NCI-H748 treated with DMSO at 0.1 percent for 48 hours (cell line): ENCODE results near the gene TP53I13.

Experiments
- DNase-seq: peaks from one replicate; lab custom pipeline; 2025; lab: John Stamatoyannopoulos, UW

The TP53I13 gene

DNA sequence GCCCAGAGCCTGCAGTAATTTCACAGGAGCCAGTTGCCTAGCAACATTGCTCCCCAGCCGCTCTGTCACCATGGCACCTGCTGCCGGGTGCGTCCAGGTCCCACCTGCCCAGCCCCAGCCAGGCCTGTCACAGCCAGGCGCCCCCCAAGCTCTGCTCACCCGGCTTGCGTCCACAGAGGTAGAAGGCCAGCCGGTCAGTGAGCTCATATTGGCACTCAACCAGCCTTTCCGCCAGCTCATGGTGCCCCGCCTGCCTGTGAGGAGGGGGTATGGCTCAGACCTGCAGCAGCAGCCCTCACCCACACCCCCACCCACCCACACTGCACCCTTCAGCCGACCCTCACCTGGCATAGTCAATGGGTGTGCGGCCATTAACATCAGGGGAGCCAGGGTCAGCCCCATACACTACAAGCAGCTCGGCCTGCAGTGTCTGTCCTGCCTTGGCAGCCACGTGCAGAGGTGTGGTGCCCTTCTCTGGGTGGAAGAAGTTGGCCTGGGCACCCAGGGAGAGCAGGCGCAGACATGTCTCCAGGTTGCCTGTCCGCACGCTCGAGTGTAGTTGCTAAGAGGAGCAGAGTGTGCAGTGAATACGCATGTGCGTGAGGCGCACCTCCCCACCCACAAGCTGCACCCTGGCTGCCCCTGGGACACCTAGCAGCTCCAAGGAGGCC, 13.2 kb downstream of the TP53I13 start:
- peak; percentile 29 for DNase-seq

DNA sequence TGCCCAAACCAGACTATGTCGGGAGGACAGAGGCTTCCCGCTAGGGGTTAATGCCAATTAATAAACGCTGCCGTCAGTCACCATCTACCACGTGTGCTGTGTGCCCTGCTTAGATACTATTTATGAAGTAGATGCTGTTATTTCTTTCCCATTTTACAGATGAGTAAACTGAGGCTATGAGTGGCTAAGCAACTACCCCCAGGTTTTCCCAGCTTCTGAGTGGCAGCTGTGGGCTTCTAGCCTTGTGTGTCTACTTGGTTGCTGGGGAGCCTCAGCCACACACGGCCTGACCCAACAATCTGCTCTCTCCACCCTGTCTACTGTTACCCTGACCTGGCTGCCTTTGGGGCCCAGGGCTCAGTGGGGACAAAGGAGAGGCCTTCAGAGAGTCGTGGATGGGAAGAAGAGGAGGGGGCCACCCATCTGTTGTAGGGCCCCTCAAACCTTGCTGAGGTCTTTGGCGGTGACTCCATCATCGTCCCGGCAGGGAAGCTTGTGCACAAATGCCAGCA, 13.8 kb downstream of the TP53I13 start:
- DNase-seq: no peak

DNA sequence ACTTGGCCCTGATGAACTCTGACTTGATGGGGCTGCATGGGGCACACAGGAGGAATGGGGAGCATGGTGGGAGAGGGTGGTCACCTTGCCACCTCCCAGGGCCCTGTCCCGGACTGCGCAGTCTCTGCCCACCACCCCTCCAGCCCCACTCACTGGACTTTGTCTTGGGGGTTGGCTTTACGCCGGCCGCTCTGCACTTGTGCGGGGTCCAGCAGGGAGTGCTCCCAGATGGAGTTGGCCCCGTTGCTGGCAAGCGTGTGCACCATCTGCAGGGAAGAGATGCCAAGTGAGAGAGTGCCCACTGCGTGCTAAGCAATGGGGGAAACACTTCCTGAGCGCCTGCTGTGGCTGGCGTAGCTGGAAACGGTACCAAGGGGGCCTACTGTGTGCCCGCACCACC, 14.3 kb downstream of the TP53I13 start:
- DNase-seq: no peak

GRCh38 chr17:29583324-29584248, 15.1 kb downstream of the TP53I13 start:
- DNase-seq: no peak

DNA sequence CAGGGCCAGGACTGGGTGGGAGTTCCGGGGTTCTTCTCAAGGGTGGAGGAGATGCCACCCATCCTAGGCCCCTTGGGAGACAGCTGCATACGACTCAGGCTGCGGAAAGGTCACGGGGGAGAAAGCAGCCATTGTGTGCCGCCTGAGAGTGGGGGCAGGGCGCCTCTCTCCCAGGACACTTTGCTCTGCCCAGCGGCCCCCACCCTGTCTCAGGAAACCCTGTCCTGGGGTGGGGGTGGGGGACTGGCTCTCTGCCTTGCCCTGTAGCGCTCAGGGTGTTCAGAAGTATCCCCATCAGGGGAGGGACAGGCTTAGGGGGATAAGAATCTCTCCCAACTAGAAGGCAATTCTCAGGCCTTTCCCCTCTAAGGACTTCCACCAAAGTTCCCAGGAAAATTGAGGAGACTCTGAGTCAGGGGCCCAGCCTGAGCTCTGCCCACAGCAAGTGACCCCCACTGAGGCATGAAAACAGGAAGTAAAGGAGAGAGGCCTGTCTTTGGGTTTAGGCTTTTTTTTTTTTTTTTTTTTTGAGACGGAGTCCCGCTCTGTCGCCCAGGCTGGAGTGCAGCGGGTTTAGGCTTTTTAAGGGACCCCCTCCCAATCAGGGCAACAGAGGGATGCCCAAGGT, 16.1 kb downstream of the TP53I13 start:
- no peak for DNase-seq

DNA sequence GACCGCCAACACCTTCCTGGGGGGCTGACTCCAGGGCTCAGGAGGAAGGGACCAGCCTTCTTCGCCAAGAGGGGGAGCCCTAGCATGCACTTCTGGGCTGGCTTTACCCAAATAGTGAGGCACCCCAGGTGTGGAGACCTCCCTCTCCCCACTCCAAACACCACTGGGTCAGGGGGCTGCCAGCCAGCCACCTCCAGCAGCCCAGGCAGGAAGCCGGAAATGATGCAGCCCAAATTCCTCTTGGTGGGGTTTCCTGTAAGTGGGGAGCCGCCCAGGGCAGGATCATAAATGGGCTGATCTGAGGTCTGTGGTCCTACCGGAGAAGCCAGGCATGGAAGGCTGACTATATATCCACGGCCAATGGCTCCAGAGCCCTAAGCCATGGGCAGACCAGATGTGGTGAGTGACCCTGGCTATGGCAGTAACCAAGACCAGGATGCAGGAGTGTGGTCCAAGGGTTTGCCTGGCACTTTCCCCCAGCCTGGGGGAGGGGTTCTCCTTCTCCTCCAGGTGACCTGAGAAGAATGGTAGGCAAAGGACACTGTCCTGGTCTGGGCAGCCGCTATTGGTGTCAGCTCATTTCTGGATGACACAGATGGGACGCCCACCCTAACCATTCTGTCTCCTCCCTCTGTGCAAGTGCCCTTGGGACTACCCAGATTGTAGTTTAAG, 16.7 kb downstream of the TP53I13 start:
- no peak for DNase-seq

DNA sequence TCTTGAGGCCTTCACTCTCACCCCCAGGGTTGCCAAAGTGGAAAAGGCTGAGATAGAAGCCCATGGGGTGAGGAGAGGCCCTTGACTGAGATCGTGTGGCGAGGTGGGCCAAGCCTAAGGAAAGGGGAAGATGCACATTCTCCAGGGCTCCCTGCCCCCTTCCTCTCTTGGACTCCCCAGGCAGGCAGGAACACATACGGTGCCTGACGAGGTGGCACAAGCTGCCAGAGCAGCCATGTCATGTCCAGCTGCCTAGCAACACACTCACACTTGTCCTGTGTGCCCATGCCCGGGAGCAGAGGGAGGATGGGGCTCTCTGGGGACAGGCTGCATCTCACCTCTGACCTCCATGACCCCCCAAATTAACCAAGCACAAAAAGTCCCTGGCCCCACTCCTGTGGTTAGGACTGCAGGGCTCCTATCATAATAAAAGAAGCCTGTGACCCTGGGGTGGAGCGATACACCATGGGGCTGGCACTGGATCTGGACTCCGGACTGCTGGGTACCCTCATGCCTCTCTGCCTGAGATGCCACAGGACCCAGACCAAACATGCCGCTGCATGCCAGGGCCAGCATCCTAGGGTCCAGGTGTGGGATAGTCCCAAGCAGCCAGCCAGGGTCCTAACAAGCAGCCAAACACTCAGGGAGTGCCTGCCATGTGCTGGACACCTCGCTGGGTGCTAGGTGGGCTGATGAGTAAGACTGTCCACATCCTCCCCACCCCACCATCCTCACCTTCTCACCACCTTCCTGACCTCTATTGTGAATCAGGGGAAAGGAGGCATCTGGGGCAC, 18.4 kb downstream of the TP53I13 start:
- no peak for DNase-seq

DNA sequence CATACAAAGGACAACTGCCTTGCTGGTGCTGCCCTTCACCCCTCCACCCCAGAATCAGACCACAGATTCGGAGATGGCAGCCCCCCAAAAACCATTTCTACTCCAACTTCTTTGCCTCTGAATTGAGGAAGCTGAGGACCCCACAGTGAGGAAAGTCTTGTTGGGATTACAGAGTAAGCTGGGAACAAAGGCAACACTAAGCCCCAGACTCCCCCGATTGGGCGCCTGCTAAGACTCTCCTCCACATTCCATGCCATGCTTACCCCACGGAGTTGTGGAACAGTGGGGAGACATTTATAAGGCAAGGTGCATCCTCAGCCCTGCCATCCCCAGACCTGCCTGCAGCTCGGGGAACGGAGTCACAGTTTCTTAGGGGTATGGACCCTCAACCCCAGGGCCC, 19.1 kb downstream of the TP53I13 start:
- no peak for DNase-seq

GRCh38 chr17:29588017-29588561, 19.6 kb downstream of the TP53I13 start:
- no peak for DNase-seq

GRCh38 chr17:29588562-29589411, 20.3 kb downstream of the TP53I13 start:
- DNase-seq: peak; percentile 18

DNA sequence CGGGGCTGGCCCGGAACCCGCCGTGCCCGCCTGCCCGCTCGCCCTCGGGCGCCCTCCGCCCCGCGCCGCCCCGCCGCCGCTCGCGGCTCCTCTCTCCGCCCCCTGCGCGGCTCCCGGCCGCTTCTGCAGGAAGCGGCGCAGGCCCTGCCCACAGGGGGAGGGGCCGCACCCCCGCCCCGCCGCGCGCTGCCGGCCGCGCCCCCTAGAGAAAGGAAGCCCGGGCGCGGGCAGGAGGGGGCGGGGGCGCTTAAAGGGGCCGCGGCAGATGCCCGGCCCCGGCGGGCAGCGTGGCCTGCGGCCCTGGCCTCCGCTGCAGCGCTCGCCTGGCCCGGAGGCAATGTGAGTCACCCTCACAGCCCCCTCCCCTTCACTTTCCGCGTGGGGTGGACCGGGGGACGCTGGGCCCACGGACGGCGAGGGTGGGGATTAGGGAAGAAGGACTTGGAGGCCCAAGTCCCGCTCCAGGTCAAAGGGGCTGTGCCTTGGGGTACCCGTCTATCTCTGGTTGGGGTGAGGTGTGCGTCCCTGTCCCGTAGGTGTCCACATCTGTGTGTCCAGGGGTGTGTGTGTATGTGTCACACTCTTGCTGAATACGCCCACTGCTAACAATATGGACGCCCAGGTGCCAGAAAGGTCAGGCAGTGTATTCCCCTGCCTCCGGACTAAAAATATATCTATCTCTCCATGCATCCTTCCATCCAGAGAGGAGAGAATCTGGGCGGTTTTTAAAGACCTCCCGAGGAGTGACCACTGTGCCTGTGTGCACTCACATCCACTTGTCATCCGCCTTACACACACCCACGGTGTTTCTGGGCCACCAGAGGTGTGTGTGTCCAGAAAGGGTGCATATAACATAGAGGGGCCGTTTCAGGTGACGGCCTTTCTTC, 21.3 kb downstream of the TP53I13 start, which contains the start of gene GIT1:
GIT1 (minus strand) TSS at position 125 of the 887 bp plus-strand sequence. CDS start 270 bp downstream, outside the sequence.
- DNase-seq: peak; percentile 73

- no peak for DNase-seq
These were observed 22.1 kb downstream of the TP53I13 start for GRCh38 chr17:29590411-29591145.

- no peak for DNase-seq
These were observed 22.7 kb downstream of the TP53I13 start for GRCh38 chr17:29591146-29591736.

DNA sequence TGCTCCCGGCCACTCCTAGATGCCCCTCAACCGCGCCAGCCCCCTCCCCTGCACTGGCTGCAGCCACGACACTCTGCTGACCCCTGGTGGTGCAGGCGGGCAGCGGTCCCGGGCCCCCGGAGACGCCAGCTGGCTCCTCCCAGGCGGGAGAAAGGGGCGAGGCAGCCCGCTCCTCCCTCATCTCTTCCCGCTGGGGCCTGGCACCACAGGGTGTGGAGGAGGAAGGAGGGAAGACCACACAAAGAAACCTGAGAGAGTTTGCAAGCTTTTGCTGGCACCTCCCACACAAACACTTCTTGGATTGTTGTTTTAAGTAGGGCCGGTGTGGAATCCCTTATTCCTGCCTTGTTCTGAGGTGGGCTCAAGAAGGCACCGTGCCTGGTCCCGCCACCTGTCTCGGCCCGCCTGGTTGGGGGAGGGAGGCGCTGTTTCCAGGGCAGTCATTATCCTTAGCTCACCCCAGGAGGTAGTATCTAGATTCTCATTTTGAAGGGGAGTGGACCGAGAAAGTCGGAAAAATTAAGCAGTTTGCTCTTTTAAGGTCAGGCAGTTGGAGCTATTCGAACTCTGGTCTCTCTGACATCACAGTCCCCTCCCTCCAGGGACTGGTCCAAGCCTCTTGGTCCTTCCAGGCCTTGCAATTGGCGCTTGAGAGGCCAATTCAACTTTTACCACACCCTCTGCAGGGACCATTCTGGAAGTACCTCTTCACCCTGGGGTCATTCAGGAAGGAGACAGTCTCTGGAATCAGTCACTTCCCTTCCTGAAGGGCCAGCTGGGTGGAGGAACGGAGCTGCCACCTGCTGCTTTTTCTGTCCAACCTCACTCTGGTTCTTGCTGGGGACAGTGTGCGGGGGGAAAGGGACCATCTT, 23.5 kb downstream of the TP53I13 start:
- DNase-seq: peak; percentile 90

GRCh38 chr17:29592850-29593551, 24.5 kb downstream of the TP53I13 start, which contains the start of gene ANKRD13B:
Gene ANKRD13B, plus strand, starts transcription at chr17:29593132. Its CDS starts 490 bp downstream, at chr17:29593622.
- DNase-seq: peak; percentile 14
